ENCODE measurements around the gene CLIC3. TPM values are rescaled to one million over a fixed set of nuclear protein-coding genes. Genes with fewer than 3 reads are reported as not detected.
"Not testable (repeated sequence)": the region's sequence is repeated elsewhere in the genome, so short reads cannot be mapped to it uniquely, and the experiment has no call there.

Gene CLIC3
- total RNA-seq, 2 experiments from 2014 or later, result not detected

DNA sequence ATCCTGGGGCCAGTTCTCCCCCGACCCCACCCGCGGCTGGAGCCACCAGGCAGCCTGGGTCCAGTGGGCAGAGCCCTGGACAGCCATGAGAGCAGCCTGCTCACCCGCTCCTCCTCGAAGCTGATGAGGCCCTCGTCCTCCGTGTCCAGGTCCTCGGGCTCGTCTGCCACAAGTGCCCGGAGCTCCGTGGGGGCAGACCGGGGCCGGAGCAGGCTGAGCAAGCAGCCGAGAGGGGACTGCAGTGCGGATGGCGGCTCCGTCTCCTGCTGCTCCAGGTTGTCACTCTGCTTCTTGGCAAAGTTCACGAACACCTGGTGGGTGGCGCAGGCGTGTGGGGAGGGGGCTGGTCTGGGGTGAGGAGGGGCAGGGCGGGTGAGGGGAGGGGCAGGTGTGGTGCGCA is 11.9 kb upstream of the CLIC3 start:
- no peaks in the 10 kb centered on the region for H3K27me3 Mint-ChIP-seq
- no peaks in the 10 kb centered on the region for H3K9me3 Mint-ChIP-seq (ENCODE audit: low read depth)
- intact Hi-C loops (cut with DNase I, micrococcal nuclease), result no loop called here
- H3K4me1 Mint-ChIP-seq, result no peaks in the 10 kb centered on the region
- no peak overlapping the region for H3K4me3 Mint-ChIP-seq
- ATAC-seq (no peak), DNase-seq (no peak)
- no peaks in the 10 kb centered on the region for H3K36me3 Mint-ChIP-seq (ENCODE audit: low read depth)
- no peak overlapping the region for H3K27ac Mint-ChIP-seq
- CTCF ChIA-PET, result no interaction called here
- POLR2A ChIA-PET, result no interaction called here

GRCh38 chr9:137007816-137008270 is 11.5 kb upstream of the CLIC3 start:
- no peak for ATAC-seq

GRCh38 chr9:137007108-137007815 is 10.9 kb upstream of the CLIC3 start:
- H3K36me3 Mint-ChIP-seq (ENCODE audit: low read depth), result no peaks in the 10 kb centered on the region
- POLR2A ChIA-PET, result no interaction called here
- no peaks in the 10 kb centered on the region for H3K4me1 Mint-ChIP-seq
- intact Hi-C loops (cut with DNase I, micrococcal nuclease), result no loop called here
- H3K4me3 Mint-ChIP-seq, result no peak overlapping the region
- H3K27me3 Mint-ChIP-seq, result no peaks in the 10 kb centered on the region
- no peak for DNase-seq
- CTCF ChIA-PET, result no interaction called here
- H3K27ac Mint-ChIP-seq, result no peak overlapping the region
- no peaks in the 10 kb centered on the region for H3K9me3 Mint-ChIP-seq (ENCODE audit: low read depth)
- no peak for ATAC-seq

More at GRCh38 chr9:137007816-137008270, 11.5 kb upstream of the CLIC3 start:
- Mint-ChIP-seq H3K36me3 (ENCODE audit: low read depth) (no peaks in the 10 kb centered on the region), H3K4me3 (no peak overlapping the region), H3K27me3 (no peaks in the 10 kb centered on the region), H3K4me1 (no peaks in the 10 kb centered on the region), H3K27ac (no peak overlapping the region), H3K9me3 (ENCODE audit: low read depth) (no peaks in the 10 kb centered on the region)
- intact Hi-C loops (cut with DNase I, micrococcal nuclease), result no loop called here
- ChIA-PET POLR2A (no interaction called here), CTCF (no interaction called here)
- DNase-seq, result no peak

DNA sequence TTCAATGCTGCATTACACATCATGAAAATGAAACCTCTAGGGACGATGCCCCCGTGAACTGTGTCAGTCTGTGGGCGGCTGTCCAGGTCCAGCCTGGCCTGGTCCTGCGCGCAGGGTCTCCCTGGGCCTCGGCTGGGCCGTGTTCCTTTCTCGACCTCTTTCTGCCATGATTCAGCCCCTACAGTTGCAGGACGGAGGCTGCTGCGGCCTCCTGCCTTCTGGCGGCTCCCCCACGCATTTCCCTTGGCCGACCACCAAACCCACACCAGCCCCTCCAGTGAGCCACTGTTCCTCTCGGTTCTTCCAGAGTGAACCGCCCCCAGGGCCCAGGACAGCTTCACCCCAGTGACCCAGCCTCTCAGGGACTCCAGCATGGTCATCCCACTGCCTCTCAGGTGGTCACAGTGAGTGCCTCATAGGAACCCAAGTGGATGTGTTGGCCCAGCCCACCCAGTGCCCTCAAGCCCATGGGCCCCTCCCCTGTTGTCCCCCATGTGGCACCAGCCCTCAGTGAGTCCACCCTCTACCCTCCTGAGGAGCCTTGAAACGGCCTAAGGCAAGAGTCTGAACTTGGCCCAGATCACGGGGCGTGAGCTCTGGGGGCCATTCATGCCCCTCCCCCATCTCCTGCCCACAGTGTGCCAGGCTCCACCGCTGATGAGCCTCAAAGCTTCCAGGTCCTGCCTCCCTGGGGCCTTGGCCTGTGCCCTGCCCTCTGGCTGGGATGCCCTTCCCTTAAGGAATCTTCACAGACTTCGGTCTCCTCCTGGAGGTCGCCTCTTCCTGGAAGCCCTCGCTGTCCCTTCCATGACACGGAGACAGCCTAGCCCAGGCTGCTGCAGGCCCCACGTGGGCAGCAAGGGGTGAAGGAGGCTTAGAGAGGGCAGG is 10.0 kb upstream of the CLIC3 start:
- Mint-ChIP-seq H3K9me3 (ENCODE audit: low read depth) (no peaks in the 10 kb centered on the region), H3K27ac (no peak overlapping the region), H3K36me3 (ENCODE audit: low read depth) (no peaks in the 10 kb centered on the region), H3K4me3 (no peak overlapping the region), H3K4me1 (no peaks in the 10 kb centered on the region), H3K27me3 (no peaks in the 10 kb centered on the region)
- DNase-seq (no peak), ATAC-seq (no peak)
- ChIA-PET POLR2A (no interaction called here), CTCF (no interaction called here)
- intact Hi-C loops (cut with DNase I, micrococcal nuclease), result no loop called here

GRCh38 chr9:137004285-137004684 is 7.9 kb upstream of the CLIC3 start:
- H3K4me3 Mint-ChIP-seq; H3K4me1 Mint-ChIP-seq; H3K27me3 Mint-ChIP-seq; POLR2A ChIA-PET; H3K9me3 Mint-ChIP-seq (ENCODE audit: low read depth); H3K27ac Mint-ChIP-seq; DNase-seq; ATAC-seq; CTCF ChIA-PET; H3K36me3 Mint-ChIP-seq (ENCODE audit: low read depth); intact Hi-C loops (cut with DNase I, micrococcal nuclease): not testable (repeated sequence)

DNA sequence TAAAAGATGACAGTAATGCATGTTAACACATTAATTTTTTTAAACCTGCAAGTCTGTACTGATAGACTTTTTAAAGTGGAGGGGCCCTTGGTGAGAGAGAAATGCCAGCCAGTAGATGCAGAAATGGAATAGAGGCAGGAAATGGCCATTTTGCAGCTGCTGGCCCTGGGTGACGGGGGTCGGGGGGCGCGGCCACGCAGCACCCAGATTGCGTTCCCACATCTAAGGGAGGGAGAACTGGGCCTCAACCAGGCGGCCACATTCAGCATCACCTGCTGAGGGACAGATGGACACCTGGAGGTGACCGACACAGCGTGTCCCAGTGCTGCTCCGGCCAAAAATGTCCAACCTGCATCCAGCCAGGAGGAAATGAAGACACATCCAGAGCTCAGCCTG is 6.3 kb upstream of the CLIC3 start:
- ATAC-seq (no peak), DNase-seq (no peak)
- H3K9me3 Mint-ChIP-seq (ENCODE audit: low read depth), result no peaks in the 10 kb centered on the region
- ChIA-PET CTCF (interaction anchor here (0.9 to 1.2 kb wide), 2 partner anchors 32 to 61 kb away, joined by 3 to 12 read pairs; no protein-coding TSS in a partner anchor), POLR2A (no interaction called here)
- no peak overlapping the region for H3K27ac Mint-ChIP-seq
- no peak overlapping the region for H3K4me3 Mint-ChIP-seq
- peaks cover 14% of the 10 kb centered on the region for H3K4me1 Mint-ChIP-seq
- intact Hi-C loops (cut with DNase I, micrococcal nuclease), result no loop called here
- peaks cover 3% of the 10 kb centered on the region for H3K27me3 Mint-ChIP-seq
- H3K36me3 Mint-ChIP-seq (ENCODE audit: low read depth), result no peaks in the 10 kb centered on the region

GRCh38 chr9:137001857-137002645 is 5.7 kb upstream of the CLIC3 start:
- peaks cover 6% of the 10 kb centered on the region for H3K27me3 Mint-ChIP-seq

GRCh38 chr9:137000177-137000930 is 4.0 kb upstream of the CLIC3 start:
- intact Hi-C loops (cut with DNase I, micrococcal nuclease), result no loop called here
- Mint-ChIP-seq H3K36me3 (ENCODE audit: low read depth) (no peaks in the 10 kb centered on the region), H3K27me3 (peaks cover 6% of the 10 kb centered on the region), H3K27ac (no peak overlapping the region), H3K4me1 (peaks cover 25% of the 10 kb centered on the region), H3K4me3 (no peak overlapping the region), H3K9me3 (ENCODE audit: low read depth) (no peaks in the 10 kb centered on the region)
- DNase-seq (peak; percentile 58), ATAC-seq (peak; percentile 75)
- ChIA-PET POLR2A (interaction anchor here (1.1 kb wide), 1 partner anchor 34 kb away, joined by 4 read pairs; no protein-coding TSS in a partner anchor), CTCF (interaction anchor here (0.5 kb wide), 1 partner anchor 66 kb away, joined by 4 read pairs; no protein-coding TSS in a partner anchor)

More at GRCh38 chr9:137001857-137002645, 5.7 kb upstream of the CLIC3 start:
- Mint-ChIP-seq H3K4me3 (no peak overlapping the region), H3K36me3 (ENCODE audit: low read depth) (no peaks in the 10 kb centered on the region), H3K4me1 (peaks cover 16% of the 10 kb centered on the region), H3K9me3 (ENCODE audit: low read depth) (no peaks in the 10 kb centered on the region), H3K27ac (no peak overlapping the region)
- intact Hi-C loops (cut with DNase I, micrococcal nuclease), result no loop called here
- no peak for ATAC-seq
- ChIA-PET CTCF (interaction anchor here (0.9 to 1.2 kb wide), 2 partner anchors 33 to 62 kb away, joined by 3 to 12 read pairs; no protein-coding TSS in a partner anchor), POLR2A (no interaction called here)
- no peak for DNase-seq

- ATAC-seq, result no peak
- intact Hi-C loops (cut with DNase I, micrococcal nuclease), result no loop called here
- POLR2A ChIA-PET, result no interaction called here
- Mint-ChIP-seq H3K36me3 (ENCODE audit: low read depth) (peaks cover 10% of the 10 kb centered on the region), H3K4me1 (peaks cover 34% of the 10 kb centered on the region), H3K27ac (no peak overlapping the region), H3K9me3 (ENCODE audit: low read depth) (no peaks in the 10 kb centered on the region), H3K4me3 (no peak overlapping the region), H3K27me3 (peaks cover 6% of the 10 kb centered on the region)
- no peak for DNase-seq
- CTCF ChIA-PET, result interaction anchor here (0.7 kb wide), 1 partner anchor 22 kb away, joined by 3 read pairs; no protein-coding TSS in a partner anchor
These were observed 1.5 kb upstream of the CLIC3 start for GRCh38 chr9:136997830-136998234.

GRCh38 chr9:136997371-136997770 is 1.0 kb upstream of the CLIC3 start:
- POLR2A ChIA-PET, result no interaction called here
- no peak for DNase-seq
- Mint-ChIP-seq H3K27ac (no peak overlapping the region), H3K4me3 (no peak overlapping the region), H3K4me1 (peaks cover 34% of the 10 kb centered on the region), H3K9me3 (ENCODE audit: low read depth) (no peaks in the 10 kb centered on the region), H3K27me3 (peaks cover 6% of the 10 kb centered on the region), H3K36me3 (ENCODE audit: low read depth) (peaks cover 10% of the 10 kb centered on the region)
- intact Hi-C loops (cut with DNase I, micrococcal nuclease), result no loop called here
- ATAC-seq, result no peak
- CTCF ChIA-PET, result interaction anchor here (0.7 kb wide), 1 partner anchor 21 kb away, joined by 3 read pairs; no protein-coding TSS in a partner anchor

All from activated CD4-positive, alpha-beta T cell treated with anti-CD3 and anti-CD28 coated beads for 36 hours (primary cell).